Keratinocyte (primary cell): Measurements from ENCODE around the gene NUDT1.

Experiments used
- CTCF ChIP-seq, 3 experiments: IDR thresholded peaks in 1 of 3; conservative IDR thresholded peaks in 1 of 3; optimal IDR thresholded peaks in 1 of 3; 2 replicates in 2 of 3; 3 replicates in 1 of 3; pipeline versions ENCODE3 to v1.5.1; 2011; ENCODE audit warnings: low read length in 3 of 3, mild to moderate bottlenecking in 3 of 3, moderate library complexity in 2 of 3, control low read depth in 1 of 3, inconsistent platforms in 1 of 3; ENCODE audit not compliant: insufficient read depth in 2 of 3; ENCODE audit errors: extremely low read depth in 1 of 3
- EZH2 ChIP-seq: IDR thresholded peaks from one replicate; pipeline ENCODE4 v1.6.1; 2012; ENCODE audit warnings: inconsistent platforms, mild to moderate bottlenecking, low read length, moderate library complexity

- no peak for TF ChIP-seq CTCF (optimal IDR thresholded peaks at IDR 0.05 in 1 of 3, IDR thresholded peaks at IDR 0.05 in 1 of 3, conservative IDR thresholded peaks at IDR 0.05 in 1 of 3; ENCODE audit: extremely low read depth in 1 of 3, insufficient read depth in 2 of 3, low read length in 3 of 3)
- no peak for TF ChIP-seq EZH2
Measured at GRCh38 chr7:2259480-2259879, 17.5 kb downstream of the NUDT1 start.
